HepG2 (cell line): ENCODE measurements around the gene MTSS2. TPM values are rescaled to one million over a fixed set of nuclear protein-coding genes. Genes with fewer than 3 reads are reported as not detected.

Source experiments
- ELF3 ChIP-seq: IDR thresholded peaks from 2 replicates; pipeline ENCODE4 v1.6.1; 2016; ENCODE audit warnings: missing genetic modification reagents, missing compliant biosample characterization
- FOSL2 ChIP-seq: sonication (generic); formaldehyde crosslinking; IDR thresholded peaks from 2 replicates; pipeline ENCODE4 v1.4.0; 2020; ENCODE audit warnings: missing genetic modification reagents
- GABPB1 ChIP-seq: IDR thresholded peaks from 2 replicates; pipeline ENCODE4 v1.6.1; 2016; ENCODE audit warnings: mild to moderate bottlenecking, missing genetic modification reagents, moderate library complexity, missing compliant biosample characterization
- HMGA1 ChIP-seq: sonication (generic); formaldehyde crosslinking; conservative IDR thresholded peaks from 2 replicates; pipeline ENCODE4 v1.4.0; 2020; ENCODE audit warnings: missing genetic modification reagents
- JDP2 ChIP-seq: sonication (generic); formaldehyde crosslinking; IDR thresholded peaks from 2 replicates; pipeline ENCODE4 v1.8.1; 2022; ENCODE audit warnings: missing genetic modification reagents, borderline replicate concordance
- JUNB ChIP-seq: sonication (generic); formaldehyde crosslinking; IDR thresholded peaks from 2 replicates; pipeline ENCODE4 v1.8.0; 2022; ENCODE audit warnings: missing genetic modification reagents, mild to moderate bottlenecking, borderline replicate concordance
- PBX3 ChIP-seq: sonication (generic); formaldehyde crosslinking; IDR thresholded peaks from 2 replicates; pipeline ENCODE4 v1.8.1; 2023; ENCODE audit warnings: missing genetic modification reagents, inconsistent platforms, borderline replicate concordance
- RNF2 ChIP-seq: fragments of 450-650 bp; conservative IDR thresholded peaks from 2 replicates; pipeline ENCODE4 v1.6.1; 2016; ENCODE audit warnings: low read depth
- SP5 ChIP-seq: IDR thresholded peaks from 2 replicates; pipeline ENCODE4 v1.6.1; 2016; ENCODE audit warnings: low read depth, borderline replicate concordance
- ZNF136 ChIP-seq: sonication (generic); formaldehyde crosslinking; IDR thresholded peaks from 2 replicates; pipeline ENCODE4 v1.8.1; 2022; ENCODE audit warnings: low read depth, mild to moderate bottlenecking, moderate library complexity, missing genetic modification reagents
- ZNF770 ChIP-seq: sonication (generic); formaldehyde crosslinking; IDR thresholded peaks from 2 replicates; pipeline ENCODE4 v1.5.0; 2020; ENCODE audit warnings: mild to moderate bottlenecking, missing genetic modification reagents
- ZNF792 ChIP-seq: IDR thresholded peaks from 2 replicates; pipeline ENCODE4 v1.6.1; 2016
- polyA plus RNA-seq, 8 experiments: library from polyadenylated mRNA; depleted of rRNA in 3 of 8; stranded (reverse) in 7 of 8; unstranded in 1 of 8; fragments of >200 nt; fragmentation: Illumina TruSeq in 4 of 8; extraction: Trizol in 4 of 8; gene quantifications; 2 replicates each; pipeline versions ENCODE4 v1.2.1 to v1.2.3, GENCODE V29; 2011 to 2016; ENCODE audit warnings: low read depth in 4 of 8, missing spikeins in 1 of 8, mixed read lengths in 1 of 8; ENCODE audit not compliant: insufficient read depth in 1 of 8
- total RNA-seq, 5 experiments: library from RNA; depleted of rRNA; stranded (reverse); fragments of >200 nt; fragmentation: Illumina TruSeq; extraction: Trizol; gene quantifications; 2 replicates each; pipeline ENCODE4 v1.2.3, GENCODE V29; 2016; ENCODE audit warnings: low read depth in 1 of 5
- TF ChIP-seq, protein P1 (sequence below): sonication (generic); formaldehyde crosslinking; IDR thresholded peaks from 2 replicates; pipeline ENCODE4 v1.4.0; 2020; ENCODE audit warnings: missing genetic modification reagents, borderline replicate concordance
- TF ChIP-seq, protein P2 (sequence below): sonication (generic); formaldehyde crosslinking; conservative IDR thresholded peaks from 2 replicates; pipeline ENCODE4 v1.5.0; 2020; ENCODE audit warnings: missing genetic modification reagents
- TF ChIP-seq, protein P3 (sequence below): IDR thresholded peaks from 2 replicates; pipeline ENCODE4 v1.6.1; 2016; ENCODE audit warnings: mild to moderate bottlenecking, missing biosample characterization, missing genetic modification reagents

The MTSS2 gene
- total and polyA plus RNA-seq, 2 of the 13 experiments (the other 11 are each of a cell fraction or from before 2014, with no cell fraction given): 132 to 242 TPM

- TF ChIP-seq PBX3 (no peak), SP5 (CRISPR knock-in tag) (peak; percentile 31; the same call in 1 of the 2 replicates), ELF3 (CRISPR knock-in tag) (peak; percentile 98), RNF2 (no peak), FOSL2 (CRISPR knock-in tag) (peak; percentile 53), ZNF770 (CRISPR knock-in tag) (0 out of 2 replicates have a peak, but pooled peaks have one; percentile 36), HMGA1 (CRISPR knock-in tag) (no peak), JUNB (CRISPR knock-in tag) (no peak), GABPB1 (CRISPR knock-in tag) (peak; percentile 30; the same call in 1 of the 2 replicates), JDP2 (CRISPR knock-in tag) (no peak), ZNF792 (peak; percentile 53), ZNF136 (CRISPR knock-in tag) (no peak; the same call in 1 of the 2 replicates)
- TF ChIP-seq, protein P1, sequence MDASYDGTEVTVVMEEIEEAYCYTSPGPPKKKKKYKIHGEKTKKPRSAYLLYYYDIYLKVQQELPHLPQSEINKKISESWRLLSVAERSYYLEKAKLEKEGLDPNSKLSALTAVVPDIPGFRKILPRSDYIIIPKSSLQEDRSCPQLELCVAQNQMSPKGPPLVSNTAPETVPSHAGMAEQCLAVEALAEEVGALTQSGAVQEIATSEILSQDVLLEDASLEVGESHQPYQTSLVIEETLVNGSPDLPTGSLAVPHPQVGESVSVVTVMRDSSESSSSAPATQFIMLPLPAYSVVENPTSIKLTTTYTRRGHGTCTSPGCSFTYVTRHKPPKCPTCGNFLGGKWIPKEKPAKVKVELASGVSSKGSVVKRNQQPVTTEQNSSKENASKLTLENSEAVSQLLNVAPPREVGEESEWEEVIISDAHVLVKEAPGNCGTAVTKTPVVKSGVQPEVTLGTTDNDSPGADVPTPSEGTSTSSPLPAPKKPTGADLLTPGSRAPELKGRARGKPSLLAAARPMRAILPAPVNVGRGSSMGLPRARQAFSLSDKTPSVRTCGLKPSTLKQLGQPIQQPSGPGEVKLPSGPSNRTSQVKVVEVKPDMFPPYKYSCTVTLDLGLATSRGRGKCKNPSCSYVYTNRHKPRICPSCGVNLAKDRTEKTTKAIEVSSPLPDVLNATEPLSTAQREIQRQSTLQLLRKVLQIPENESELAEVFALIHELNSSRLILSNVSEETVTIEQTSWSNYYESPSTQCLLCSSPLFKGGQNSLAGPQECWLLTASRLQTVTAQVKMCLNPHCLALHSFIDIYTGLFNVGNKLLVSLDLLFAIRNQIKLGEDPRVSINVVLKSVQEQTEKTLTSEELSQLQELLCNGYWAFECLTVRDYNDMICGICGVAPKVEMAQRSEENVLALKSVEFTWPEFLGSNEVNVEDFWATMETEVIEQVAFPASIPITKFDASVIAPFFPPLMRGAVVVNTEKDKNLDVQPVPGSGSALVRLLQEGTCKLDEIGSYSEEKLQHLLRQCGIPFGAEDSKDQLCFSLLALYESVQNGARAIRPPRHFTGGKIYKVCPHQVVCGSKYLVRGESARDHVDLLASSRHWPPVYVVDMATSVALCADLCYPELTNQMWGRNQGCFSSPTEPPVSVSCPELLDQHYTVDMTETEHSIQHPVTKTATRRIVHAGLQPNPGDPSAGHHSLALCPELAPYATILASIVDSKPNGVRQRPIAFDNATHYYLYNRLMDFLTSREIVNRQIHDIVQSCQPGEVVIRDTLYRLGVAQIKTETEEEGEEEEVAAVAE (CRISPR knock-in tag): 0 out of 2 replicates have a peak, but pooled peaks have one; percentile 25
- TF ChIP-seq, protein P2, sequence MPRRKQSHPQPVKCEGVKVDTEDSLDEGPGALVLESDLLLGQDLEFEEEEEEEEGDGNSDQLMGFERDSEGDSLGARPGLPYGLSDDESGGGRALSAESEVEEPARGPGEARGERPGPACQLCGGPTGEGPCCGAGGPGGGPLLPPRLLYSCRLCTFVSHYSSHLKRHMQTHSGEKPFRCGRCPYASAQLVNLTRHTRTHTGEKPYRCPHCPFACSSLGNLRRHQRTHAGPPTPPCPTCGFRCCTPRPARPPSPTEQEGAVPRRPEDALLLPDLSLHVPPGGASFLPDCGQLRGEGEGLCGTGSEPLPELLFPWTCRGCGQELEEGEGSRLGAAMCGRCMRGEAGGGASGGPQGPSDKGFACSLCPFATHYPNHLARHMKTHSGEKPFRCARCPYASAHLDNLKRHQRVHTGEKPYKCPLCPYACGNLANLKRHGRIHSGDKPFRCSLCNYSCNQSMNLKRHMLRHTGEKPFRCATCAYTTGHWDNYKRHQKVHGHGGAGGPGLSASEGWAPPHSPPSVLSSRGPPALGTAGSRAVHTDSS (CRISPR knock-in tag): no peak
- TF ChIP-seq, protein P3, sequence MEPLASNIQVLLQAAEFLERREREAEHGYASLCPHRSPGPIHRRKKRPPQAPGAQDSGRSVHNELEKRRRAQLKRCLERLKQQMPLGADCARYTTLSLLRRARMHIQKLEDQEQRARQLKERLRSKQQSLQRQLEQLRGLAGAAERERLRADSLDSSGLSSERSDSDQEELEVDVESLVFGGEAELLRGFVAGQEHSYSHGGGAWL (CRISPR knock-in tag): peak; percentile 48; the same call in 1 of the 2 replicates
Measured at GRCh38 chr16:70724146-70725023, 38.5 kb upstream of the MTSS2 start (continued).
